ENCODE measurements around the gene TAF4. TPM values are rescaled to one million over a fixed set of nuclear protein-coding genes. Genes with fewer than 3 reads are reported as not detected.

Gene TAF4
- total and polyA plus RNA-seq, 2 donors (not counting 1 experiment from before 2014, with no cell fraction given) = 2.6 to 3.0 TPM

- no peak overlapping the region for H3K9ac ChIP-seq (ENCODE audit: insufficient read depth, low read length)
- peaks cover 4% of the 10 kb centered on the region for H3K36me3 ChIP-seq (ENCODE audit: control insufficient read depth, insufficient read depth, low read length)
- no peak overlapping the region for H3K4me3 ChIP-seq (replicated peaks in 1 of 4; ENCODE audit: control extremely low read depth in 1 of 4, insufficient read depth in 1 of 4, low read depth in 3 of 4, low read length in 4 of 4)
- TF ChIP-seq EZH2 (IDR thresholded peaks at IDR 0.05; ENCODE audit: low read length, missing control alignments) (no peak), CTCF (conservative IDR thresholded peaks at IDR 0.05 in 1 of 2, IDR thresholded peaks at IDR 0.05 in 1 of 2; ENCODE audit: low read depth in 1 of 2, low read length in 2 of 2) (peak; percentile 7 to 39)
- no peaks in the 10 kb centered on the region for H3K79me2 ChIP-seq (ENCODE audit: control insufficient read depth, insufficient read depth, low read length)
- peak in 1 of 2 donors; percentile 8 for DNase-seq (ENCODE audit: low read depth in 2 of 2)
- no peak overlapping the region for H2AFZ ChIP-seq (ENCODE audit: low read length)
- no peak overlapping the region for H3K27ac ChIP-seq (ENCODE audit: insufficient read depth, low read length)
- H3K4me2 ChIP-seq (ENCODE audit: extremely low read depth, insufficient read depth, low read length) = no peak overlapping the region
- no peaks in the 10 kb centered on the region for H3K9me3 ChIP-seq (ENCODE audit: control insufficient read depth, insufficient read depth, low read depth, low read length)
- H3K27me3 ChIP-seq (ENCODE audit: control insufficient read depth, insufficient read depth, low read length) = no peaks in the 10 kb centered on the region
- H3K4me1 ChIP-seq (ENCODE audit: control insufficient read depth, extremely low read depth, insufficient read depth, low read length) = no peaks in the 10 kb centered on the region
- H4K20me1 ChIP-seq (ENCODE audit: control insufficient read depth, extremely low read depth, insufficient read depth, low read length) = no peaks in the 10 kb centered on the region
Measured at GRCh38 chr20:61980647-61981583, 84.8 kb downstream of the TAF4 start.

- TF ChIP-seq CTCF (conservative IDR thresholded peaks at IDR 0.05 in 1 of 2, IDR thresholded peaks at IDR 0.05 in 1 of 2; ENCODE audit: low read depth in 1 of 2, low read length in 2 of 2) = no peak
- TF ChIP-seq EZH2 (IDR thresholded peaks at IDR 0.05; ENCODE audit: low read length, missing control alignments) = no peak
- H3K9ac ChIP-seq (ENCODE audit: insufficient read depth, low read length) = no peak overlapping the region
- no peaks in the 10 kb centered on the region for H3K79me2 ChIP-seq (ENCODE audit: control insufficient read depth, insufficient read depth, low read length)
- DNase-seq (ENCODE audit: low read depth in 2 of 2) = no peak
- no peak overlapping the region for H3K4me3 ChIP-seq (replicated peaks in 1 of 4; ENCODE audit: control extremely low read depth in 1 of 4, insufficient read depth in 1 of 4, low read depth in 3 of 4, low read length in 4 of 4)
- no peaks in the 10 kb centered on the region for H3K9me3 ChIP-seq (ENCODE audit: control insufficient read depth, insufficient read depth, low read depth, low read length)
- no peak overlapping the region for H3K27ac ChIP-seq (ENCODE audit: insufficient read depth, low read length)
- no peaks in the 10 kb centered on the region for H3K27me3 ChIP-seq (ENCODE audit: control insufficient read depth, insufficient read depth, low read length)
- H3K4me2 ChIP-seq (ENCODE audit: extremely low read depth, insufficient read depth, low read length) = no peak overlapping the region
- H3K4me1 ChIP-seq (ENCODE audit: control insufficient read depth, extremely low read depth, insufficient read depth, low read length) = no peaks in the 10 kb centered on the region
- H2AFZ ChIP-seq (ENCODE audit: low read length) = no peak overlapping the region
- H4K20me1 ChIP-seq (ENCODE audit: control insufficient read depth, extremely low read depth, insufficient read depth, low read length) = no peaks in the 10 kb centered on the region
- H3K36me3 ChIP-seq (ENCODE audit: control insufficient read depth, insufficient read depth, low read length) = peaks cover 4% of the 10 kb centered on the region
Measured at GRCh38 chr20:61979701-61980635, 85.7 kb downstream of the TAF4 start.

GRCh38 chr20:61979090-61979489 lies 86.6 kb downstream of the TAF4 start:
- H3K79me2 ChIP-seq (ENCODE audit: control insufficient read depth, insufficient read depth, low read length) = no peaks in the 10 kb centered on the region
- no peak overlapping the region for H2AFZ ChIP-seq (ENCODE audit: low read length)
- no peaks in the 10 kb centered on the region for H3K4me1 ChIP-seq (ENCODE audit: control insufficient read depth, extremely low read depth, insufficient read depth, low read length)
- no peak overlapping the region for H3K4me3 ChIP-seq (replicated peaks in 1 of 4; ENCODE audit: control extremely low read depth in 1 of 4, insufficient read depth in 1 of 4, low read depth in 3 of 4, low read length in 4 of 4)
- no peak for DNase-seq (ENCODE audit: low read depth in 2 of 2)
- no peaks in the 10 kb centered on the region for H3K27me3 ChIP-seq (ENCODE audit: control insufficient read depth, insufficient read depth, low read length)
- H3K9me3 ChIP-seq (ENCODE audit: control insufficient read depth, insufficient read depth, low read depth, low read length) = no peaks in the 10 kb centered on the region
- H3K4me2 ChIP-seq (ENCODE audit: extremely low read depth, insufficient read depth, low read length) = no peak overlapping the region
- H3K36me3 ChIP-seq (ENCODE audit: control insufficient read depth, insufficient read depth, low read length) = peaks cover 2% of the 10 kb centered on the region
- H3K27ac ChIP-seq (ENCODE audit: insufficient read depth, low read length) = no peak overlapping the region
- no peak overlapping the region for H3K9ac ChIP-seq (ENCODE audit: insufficient read depth, low read length)
- TF ChIP-seq EZH2 (IDR thresholded peaks at IDR 0.05; ENCODE audit: low read length, missing control alignments) = no peak
- no peak for TF ChIP-seq CTCF (conservative IDR thresholded peaks at IDR 0.05 in 1 of 2, IDR thresholded peaks at IDR 0.05 in 1 of 2; ENCODE audit: low read depth in 1 of 2, low read length in 2 of 2)
- H4K20me1 ChIP-seq (ENCODE audit: control insufficient read depth, extremely low read depth, insufficient read depth, low read length) = no peaks in the 10 kb centered on the region

All from fibroblast of lung (primary cell).